HEK293T (cell line): Measurements from ENCODE around the gene NAA10.

ENCODE experiments used
- ARNT ChIP-seq: fragments of 450-650 bp; IDR thresholded peaks from 2 replicates; pipeline ENCODE4 v1.6.1; 2017; ENCODE audit warnings: mild to moderate bottlenecking
- BHLHE40 ChIP-seq: fragments of 450-650 bp; IDR thresholded peaks from 2 replicates; pipeline ENCODE4 v1.6.1; 2016; ENCODE audit warnings: mild to moderate bottlenecking, moderate library complexity, borderline replicate concordance
- ELF4 ChIP-seq: fragments of 450-650 bp; IDR thresholded peaks from 2 replicates; pipeline ENCODE4 v1.6.1; 2017; ENCODE audit warnings: antibody characterized with exemption
- FOXM1 ChIP-seq: fragments of 450-650 bp; IDR thresholded peaks from 2 replicates; pipeline ENCODE4 v1.6.1; 2017; ENCODE audit warnings: mild to moderate bottlenecking, borderline replicate concordance
- HDGF ChIP-seq: fragments of 450-650 bp; IDR thresholded peaks from 2 replicates; pipeline ENCODE4 v1.6.1; 2017; ENCODE audit warnings: antibody characterized with exemption, borderline replicate concordance
- NFRKB ChIP-seq: fragments of 450-650 bp; IDR thresholded peaks from 2 replicates; pipeline ENCODE4 v1.6.1; 2016; ENCODE audit warnings: mild to moderate bottlenecking, moderate library complexity
- SP1 ChIP-seq: fragments of 450-650 bp; IDR thresholded peaks from 2 replicates; pipeline ENCODE4 v1.6.1; 2017
- TARDBP ChIP-seq: fragments of 450-650 bp; IDR thresholded peaks from 2 replicates; pipeline ENCODE4 v1.6.1; 2016

DNA sequence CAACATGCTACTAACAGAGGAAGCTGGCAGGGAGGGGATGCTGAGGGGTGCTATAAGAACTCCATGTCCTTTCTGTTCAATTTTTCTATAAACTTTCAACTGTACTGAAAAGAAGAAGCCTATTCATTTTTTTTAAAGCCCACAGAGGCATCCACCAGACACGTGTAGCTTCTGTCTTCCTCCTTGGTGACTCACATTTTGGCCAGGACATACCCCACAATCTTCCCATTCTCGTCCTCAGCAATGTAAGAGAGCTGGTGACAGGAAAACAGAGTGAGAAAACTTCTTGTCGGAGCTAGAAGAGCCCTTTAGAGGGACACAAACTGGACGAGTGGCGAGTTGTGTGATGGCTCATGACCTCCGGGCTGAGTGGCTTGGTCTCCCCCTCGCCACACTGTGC, 1.1 kb downstream of the NAA10 start:
- TF ChIP-seq SP1 (no peak), ARNT (no peak), FOXM1 (no peak), HDGF (no peak), TARDBP (no peak), NFRKB (no peak), BHLHE40 (no peak), ELF4 (no peak)
